GM12878 (cell line): ENCODE results near the gene C16orf87. TPM values are rescaled to one million over a fixed set of nuclear protein-coding genes. Genes with fewer than 3 reads are reported as not detected.

Experiments
- ATAC-seq: fragments of 200-7000 bp; cut with Tn5 transposase; 3 replicates; pipeline ENCODE4 v1.9.1; 2020; ENCODE audit warnings: mild to moderate bottlenecking, moderate library complexity
- BruUV-seq: library from RNA; stranded (reverse); fragments of 400-500 nt; replicated peaks from 2 replicates; lab custom pipeline; 2021; lab: Mats Ljungman, UMichigan
- CTCF ChIA-PET: fragments of 300-600 bp; sonication (Branson Sonifier 250); formaldehyde crosslinking; extraction: SDS; loops from one replicate; lab custom pipeline; 2021; ENCODE audit warnings: inconsistent platforms; lab: Yijun Ruan, JAX
- POLR2A ChIA-PET: fragments of 350-600 bp; formaldehyde crosslinking; extraction: SDS; loops from one replicate; lab custom pipeline; 2021; ENCODE audit warnings: inconsistent platforms; lab: Charles Lee
- RAD21 ChIA-PET: fragments of 300-600 bp; sonication (Branson Sonifier 250); formaldehyde crosslinking; loops from one replicate; lab custom pipeline; 2023; ENCODE audit warnings: antibody characterized with exemption; ENCODE audit not compliant: unreplicated experiment; lab: Charles Lee
- SMC1A ChIA-PET: fragments of 300-600 bp; sonication (Branson Sonifier 250); formaldehyde crosslinking; loops from one replicate; lab custom pipeline; 2023; ENCODE audit not compliant: unreplicated experiment, uncharacterized antibody; lab: Charles Lee
- DNase-seq: peaks from one replicate; pipeline ENCODE4 v3.0.0-alpha.2; 2011; ENCODE audit warnings: low read depth, low spot score
- FAIRE-seq: peaks from 3 replicates; lab custom pipeline; 2011; peaks lifted over from hg19 to GRCh38; lab: Jason Lieb, UNC
- H2AFZ ChIP-seq: 2 replicates; pipeline ENCODE4 v1.6.0; 2011; ENCODE audit warnings: low read depth, low read length, control low read depth; ENCODE audit not compliant: control insufficient read depth
- H3K27ac ChIP-seq: 2 replicates; pipeline ENCODE4 v1.5.1; 2011; ENCODE audit warnings: control low read depth; ENCODE audit not compliant: control insufficient read depth, insufficient read depth
- H3K27me3 ChIP-seq, 2 experiments: replicated peaks in 1 of 2; 2 replicates each; pipeline versions ENCODE4 v1.6.0 to v1.6.1; 2011; ENCODE audit warnings: low read length in 1 of 2; ENCODE audit not compliant: control insufficient read depth in 2 of 2, insufficient read depth in 2 of 2
- H3K36me3 ChIP-seq, 2 experiments: 2 replicates each; pipeline ENCODE4 v1.5.1; 2011; ENCODE audit warnings: low read length in 1 of 2; ENCODE audit not compliant: control insufficient read depth in 2 of 2, insufficient read depth in 2 of 2
- H3K4me1 ChIP-seq: 2 replicates; pipeline ENCODE4 v1.6.1; 2011; ENCODE audit warnings: mild to moderate bottlenecking, low read length, moderate library complexity, mixed read lengths; ENCODE audit not compliant: control insufficient read depth, insufficient read depth
- H3K4me2 ChIP-seq: 2 replicates; pipeline ENCODE4 v1.6.0; 2011; ENCODE audit warnings: control low read depth; ENCODE audit not compliant: control insufficient read depth, insufficient read depth
- H3K4me3 ChIP-seq: fragments of 200-600 bp; sonication (generic); 2 replicates; pipeline ENCODE4 v1.5.1; 2016
- H3K79me2 ChIP-seq: 2 replicates; pipeline ENCODE4 v1.6.0; 2011; ENCODE audit warnings: low read length; ENCODE audit not compliant: control insufficient read depth, insufficient read depth
- H3K9ac ChIP-seq: 2 replicates; pipeline ENCODE4 v1.8.0; 2011; ENCODE audit warnings: low read length, control low read depth, mixed read lengths; ENCODE audit not compliant: control insufficient read depth, insufficient read depth
- H3K9me3 ChIP-seq: replicated peaks from 3 replicates; pipeline ENCODE4 v1.5.1; 2011; ENCODE audit warnings: mild to moderate bottlenecking, low read length; ENCODE audit not compliant: control insufficient read depth, insufficient read depth
- H4K20me1 ChIP-seq: 2 replicates; pipeline ENCODE4 v1.6.0; 2011; ENCODE audit not compliant: control insufficient read depth, insufficient read depth
- ASH2L ChIP-seq: fragments of 300-600, 200-600 bp; sonication (generic); IDR thresholded peaks from 2 replicates; pipeline ENCODE4 v1.6.1; 2017; ENCODE audit warnings: low read depth, mild to moderate bottlenecking, borderline replicate concordance
- ATF2 ChIP-seq: IDR thresholded peaks from 2 replicates; pipeline ENCODE4 v1.6.1; 2012; ENCODE audit warnings: low read length, inconsistent platforms
- ATF7 ChIP-seq: fragments of 450-650 bp; IDR thresholded peaks from 2 replicates; pipeline ENCODE4 v1.6.1; 2016; ENCODE audit warnings: low read depth, mild to moderate bottlenecking
- GATAD2B ChIP-seq: fragments of 450-650 bp; conservative IDR thresholded peaks from 2 replicates; pipeline ENCODE4 v1.6.1; 2017; ENCODE audit warnings: low read depth, mild to moderate bottlenecking, moderate library complexity
- MEF2A ChIP-seq: IDR thresholded peaks from 2 replicates; pipeline ENCODE4 v1.6.1; 2011; ENCODE audit warnings: low read depth, mild to moderate bottlenecking, low read length, moderate library complexity; ENCODE audit not compliant: insufficient read depth
- MLLT1 ChIP-seq: fragments of 450-650 bp; IDR thresholded peaks from 2 replicates; pipeline ENCODE4 v1.6.1; 2016; ENCODE audit warnings: mild to moderate bottlenecking
- MTA2 ChIP-seq: fragments of 450-650 bp; IDR thresholded peaks from 2 replicates; pipeline ENCODE4 v1.6.1; 2016; ENCODE audit warnings: low read depth, mild to moderate bottlenecking, moderate library complexity
- NR2C2 ChIP-seq: IDR thresholded peaks from 2 replicates; pipeline ENCODE4 v1.6.1; 2011; ENCODE audit warnings: borderline replicate concordance, low read depth; ENCODE audit not compliant: control insufficient read depth, insufficient read length
- NR2F1 ChIP-seq: fragments of 450-650 bp; conservative IDR thresholded peaks from 2 replicates; pipeline ENCODE4 v1.6.1; 2017; ENCODE audit warnings: mild to moderate bottlenecking
- RCOR1 ChIP-seq: conservative IDR thresholded peaks from 2 replicates; pipeline ENCODE4 v1.6.1; 2012; ENCODE audit warnings: low read depth, low read length, improper control_type of control experiment
- ZBED1 ChIP-seq: IDR thresholded peaks from 2 replicates; pipeline ENCODE4 v1.6.1; 2016; ENCODE audit warnings: borderline replicate concordance
- WGBS: methylation state at CpG from one replicate; pipeline ENCODE4 v1.1.6; 2016; ENCODE audit warnings: low lambda C conversion rate; ENCODE audit not compliant: insufficient replicate concordance, insufficient coverage; ENCODE audit errors: missing lambda C conversion rate; 5-methylcytosine and 5-hydroxymethylcytosine counted together
- in situ Hi-C: fragments of 300-500 bp; cut with MboI; formaldehyde crosslinking; loops from 9 replicates; pipeline ENCODE4 v1.14.3; 2018; ENCODE audit warnings: mixed read lengths
- intact Hi-C: fragments of 100-400 bp; cut with micrococcal nuclease; formaldehyde crosslinking; loops from one replicate; pipeline ENCODE4 v1.14.2; 2022; ENCODE audit not compliant: unreplicated experiment
- polyA plus RNA-seq, 11 experiments: library from polyadenylated mRNA; depleted of rRNA in 4 of 11; unstranded in 6 of 11; stranded (reverse) in 5 of 11; fragments of >200 nt; fragmentation: Nextera tagmentation in 4 of 11; fragmentation: Illumina TruSeq in 1 of 11; extraction: Ambion mirVana in 4 of 11; extraction: Trizol in 1 of 11; gene quantifications; 1 replicate in 1 of 11; 2 replicates in 10 of 11; pipeline versions ENCODE4 v1.2.1 to v1.2.3, GENCODE V29; 2011 to 2016; ENCODE audit warnings: inconsistent platforms in 2 of 11, missing spikeins in 2 of 11, low read depth in 1 of 11
- total RNA-seq, 4 experiments: library from RNA; depleted of rRNA in 3 of 4; stranded (reverse); fragments of >200 nt in 3 of 4; fragmentation: Illumina TruSeq in 1 of 4; extraction: Trizol in 1 of 4; gene quantifications; 2 replicates each; pipeline versions ENCODE4 v1.2.1 to v1.2.3, GENCODE V29; 2013 to 2021

C16orf87 gene
- total and polyA plus RNA-seq, 10 of the 15 experiments (the other 5 are each of a cell fraction or from before 2014, with no cell fraction given), result 18.4 to 72.6 (median 31.0) TPM

GRCh38 chr16:46747777-46748651, 83.0 kb downstream of the C16orf87 start, which contains the start of gene MYLK3:
TSS of gene MYLK3 (minus strand) at chr16:46748344. CDS start at chr16:46748193, 151 bp downstream.
- Histone ChIP-seq H3K4me2 (no peak within 1 kb of the TSS), H2AFZ (peak within 1 kb of the TSS; percentile 56), H3K27ac (no peak within 1 kb of the TSS), H3K4me1 (peaks cover 19% of the 10 kb centered on the region), H3K79me2 (no peaks in the 10 kb centered on the region), H3K9me3 (no peaks in the 10 kb centered on the region), H3K4me3 (no peak within 1 kb of the TSS), H4K20me1 (no peaks in the 10 kb centered on the region), H3K9ac (no peak within 1 kb of the TSS), H3K27me3 (no peaks in the 10 kb centered on the region), H3K36me3 (no peaks in the 10 kb centered on the region)
- TF ChIP-seq NR2F1, result no peak
- BruUV-seq, result no TSS peak
- ChIA-PET CTCF (interaction anchor here (2.2 kb wide), 1 partner anchor 53 kb away, joined by 7 read pairs; no protein-coding TSS in a partner anchor), SMC1A (no interaction called here), RAD21 (no interaction called here), POLR2A (no interaction called here)
- intact Hi-C loops (no loop called here), in situ Hi-C loops (no loop called here)
- DNase-seq (no peak), ATAC-seq (no peak), FAIRE-seq (no peak)
- 88% methylated on average over 25 of the region's 25 CpGs for WGBS

GRCh38 chr16:46746821-46747776, 83.9 kb downstream of the C16orf87 start:
- Histone ChIP-seq H3K4me2 (no peak overlapping the region), H3K9me3 (no peaks in the 10 kb centered on the region), H4K20me1 (no peaks in the 10 kb centered on the region), H3K79me2 (no peaks in the 10 kb centered on the region), H3K9ac (no peak overlapping the region), H3K27me3 (no peaks in the 10 kb centered on the region), H3K27ac (no peak overlapping the region), H3K4me3 (no peak overlapping the region), H2AFZ (no peak overlapping the region), H3K36me3 (no peaks in the 10 kb centered on the region), H3K4me1 (peaks cover 19% of the 10 kb centered on the region)
- ChIA-PET POLR2A (interaction anchor here (1.1 kb wide), 1 partner anchor 41 kb away, joined by 3 read pairs; no protein-coding TSS in a partner anchor), RAD21 (interaction anchor here (1.4 kb wide), 1 partner anchor 73 kb away, joined by 3 read pairs; no protein-coding TSS in a partner anchor), SMC1A (interaction anchor here (1.1 kb wide), 1 partner anchor 55 kb away, joined by 3 read pairs; no protein-coding TSS in a partner anchor), CTCF (interaction anchor here (1.2 to 2.2 kb wide), 2 partner anchors 42 to 54 kb away, joined by 4 to 7 read pairs; no protein-coding TSS in a partner anchor)
- no peak for ATAC-seq
- no TSS peak for BruUV-seq
- DNase-seq, result no peak
- 75% methylated on average over 12 of the region's 15 CpGs for WGBS
- no peak for FAIRE-seq
- in situ Hi-C loops (no loop called here), intact Hi-C loops (no loop called here)
- no peak for TF ChIP-seq ASH2L
- no peak for TF ChIP-seq MLLT1
- no peak for TF ChIP-seq ZBED1
- TF ChIP-seq GATAD2B, result no peak
- no peak for TF ChIP-seq NR2C2
- TF ChIP-seq RCOR1, result no peak
- TF ChIP-seq ATF2, result no peak
- no peak for TF ChIP-seq MTA2
- no peak for TF ChIP-seq MEF2A
- no peak for TF ChIP-seq ATF7
